OCI-LY1 (cell line): ENCODE data around the gene NUDT14.
A peak's percentile ranks its signal among the peaks of the same experiment; 100 is the strongest.

ENCODE experiments used
- H2AFZ ChIP-seq: fragments of 200-600 bp; sonication (generic), shearing (Covaris generic); 2 replicates; pipeline ENCODE4 v1.6.0; 2014; ENCODE audit warnings: antibody characterized with exemption, mild to moderate bottlenecking, low read length
- H3F3A ChIP-seq: fragments of 200-600 bp; sonication (generic), shearing (Covaris generic); 2 replicates; pipeline ENCODE4 v1.6.0; 2014; ENCODE audit warnings: mild to moderate bottlenecking, antibody characterized with exemption, low read length, moderate library complexity; ENCODE audit not compliant: insufficient read depth
- H3K27ac ChIP-seq: fragments of 200-600 bp; sonication (generic); 2 replicates; pipeline ENCODE4 v1.5.1; 2014; ENCODE audit warnings: low read length, mixed run types, mild to moderate bottlenecking, low read depth; ENCODE audit not compliant: poor library complexity, severe bottlenecking
- H3K27me3 ChIP-seq: fragments of 200-600 bp; sonication (generic); 2 replicates; pipeline ENCODE4 v1.6.0; 2014; ENCODE audit warnings: antibody characterized with exemption, mild to moderate bottlenecking, low read length, moderate library complexity; ENCODE audit not compliant: insufficient read depth
- H3K36me3 ChIP-seq: fragments of 200-600 bp; sonication (generic); 2 replicates; pipeline ENCODE4 v1.6.1; 2014; ENCODE audit warnings: mild to moderate bottlenecking, antibody characterized with exemption, low read length, moderate library complexity, mixed read lengths; ENCODE audit not compliant: insufficient read depth
- H3K4me1 ChIP-seq: fragments of 200-600 bp; sonication (generic); 2 replicates; pipeline ENCODE4 v1.5.1; 2014; ENCODE audit warnings: mild to moderate bottlenecking, low read length, moderate library complexity; ENCODE audit not compliant: insufficient read depth, severe bottlenecking
- H3K4me2 ChIP-seq: fragments of 200-600 bp; sonication (generic), shearing (Covaris generic); 2 replicates; pipeline ENCODE4 v1.6.1; 2014; ENCODE audit warnings: low read length
- H3K4me3 ChIP-seq: fragments of 200-600 bp; sonication (generic); 2 replicates; pipeline ENCODE4 v1.5.1; 2014; ENCODE audit warnings: low read length, low read depth, mild to moderate bottlenecking, mixed read lengths; ENCODE audit not compliant: poor library complexity, severe bottlenecking
- H3K79me2 ChIP-seq: fragments of 200-600 bp; shearing (Covaris generic); 2 replicates; pipeline ENCODE4 v1.6.1; 2016; ENCODE audit warnings: mixed run types, low read length, mixed read lengths; ENCODE audit not compliant: insufficient read depth
- H3K9ac ChIP-seq: fragments of 200-600 bp; sonication (generic), shearing (Covaris generic); 2 replicates; pipeline ENCODE4 v1.6.1; 2014; ENCODE audit warnings: mild to moderate bottlenecking, low read length, mixed read lengths
- H3K9me2 ChIP-seq: fragments of 200-600 bp; sonication (generic), shearing (Covaris generic); 2 replicates; pipeline ENCODE4 v1.6.1; 2014; ENCODE audit warnings: low read depth, mild to moderate bottlenecking, low read length, mixed read lengths
- H3K9me3 ChIP-seq: fragments of 200-600 bp; shearing (Covaris generic); 2 replicates; pipeline ENCODE4 v1.6.1; 2014; ENCODE audit warnings: low read length, mixed read lengths
- H4K20me1 ChIP-seq: fragments of 200-600 bp; sonication (generic), shearing (Covaris generic); 2 replicates; pipeline ENCODE4 v1.6.0; 2016; ENCODE audit warnings: mild to moderate bottlenecking, low read length; ENCODE audit not compliant: insufficient read depth
- EZH2 ChIP-seq: fragments of 200-600 bp; sonication (generic), shearing (Covaris generic); IDR thresholded peaks from 2 replicates; pipeline ENCODE4 v1.8.0; 2017; ENCODE audit warnings: borderline replicate concordance, mixed run types, mild to moderate bottlenecking, antibody characterized with exemption, low read length, moderate library complexity, mixed read lengths
- TF ChIP-seq, protein P1 (sequence below): fragments of 200-600 bp; sonication (generic), shearing (Covaris generic); IDR thresholded peaks from 2 replicates; pipeline ENCODE4 v1.5.1; 2017; ENCODE audit warnings: mild to moderate bottlenecking, antibody characterized with exemption, low read length, moderate library complexity, mixed read lengths

NUDT14 gene

DNA sequence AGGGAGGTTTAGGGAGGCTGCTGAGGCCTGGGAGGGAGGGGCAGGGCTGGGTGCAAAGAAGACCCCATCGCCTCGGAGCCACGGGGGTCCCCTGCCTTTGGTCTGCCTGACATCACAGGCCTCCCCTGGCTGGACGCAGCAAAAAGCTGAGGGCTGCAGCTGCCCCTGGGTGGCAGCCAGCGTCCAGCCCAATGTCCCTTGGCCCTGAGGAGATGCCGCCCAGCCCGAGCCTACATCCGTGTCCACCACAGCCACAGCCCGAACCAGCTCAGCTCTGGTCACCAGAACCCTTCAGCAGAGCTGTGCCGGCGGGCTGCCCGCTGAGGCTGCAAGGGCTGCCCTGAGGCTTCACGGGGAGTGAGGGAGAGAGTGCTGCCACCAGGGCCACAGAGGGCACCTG is 1.9 kb downstream of the NUDT14 start:
- no peak overlapping the region for H3K27ac ChIP-seq
- TF ChIP-seq EZH2, result no peak
- TF ChIP-seq, protein P1, sequence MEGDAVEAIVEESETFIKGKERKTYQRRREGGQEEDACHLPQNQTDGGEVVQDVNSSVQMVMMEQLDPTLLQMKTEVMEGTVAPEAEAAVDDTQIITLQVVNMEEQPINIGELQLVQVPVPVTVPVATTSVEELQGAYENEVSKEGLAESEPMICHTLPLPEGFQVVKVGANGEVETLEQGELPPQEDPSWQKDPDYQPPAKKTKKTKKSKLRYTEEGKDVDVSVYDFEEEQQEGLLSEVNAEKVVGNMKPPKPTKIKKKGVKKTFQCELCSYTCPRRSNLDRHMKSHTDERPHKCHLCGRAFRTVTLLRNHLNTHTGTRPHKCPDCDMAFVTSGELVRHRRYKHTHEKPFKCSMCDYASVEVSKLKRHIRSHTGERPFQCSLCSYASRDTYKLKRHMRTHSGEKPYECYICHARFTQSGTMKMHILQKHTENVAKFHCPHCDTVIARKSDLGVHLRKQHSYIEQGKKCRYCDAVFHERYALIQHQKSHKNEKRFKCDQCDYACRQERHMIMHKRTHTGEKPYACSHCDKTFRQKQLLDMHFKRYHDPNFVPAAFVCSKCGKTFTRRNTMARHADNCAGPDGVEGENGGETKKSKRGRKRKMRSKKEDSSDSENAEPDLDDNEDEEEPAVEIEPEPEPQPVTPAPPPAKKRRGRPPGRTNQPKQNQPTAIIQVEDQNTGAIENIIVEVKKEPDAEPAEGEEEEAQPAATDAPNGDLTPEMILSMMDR, result no peak
- H3K79me2 ChIP-seq, result no peaks in the 10 kb centered on the region
- H3K36me3 ChIP-seq, result no peaks in the 10 kb centered on the region
- no peaks in the 10 kb centered on the region for H4K20me1 ChIP-seq
- H3K4me3 ChIP-seq, result no peak overlapping the region
- no peak overlapping the region for H3K4me2 ChIP-seq
- no peaks in the 10 kb centered on the region for H3K9me2 ChIP-seq
- H3K9me3 ChIP-seq, result no peaks in the 10 kb centered on the region
- H3K4me1 ChIP-seq, result peaks cover 18% of the 10 kb centered on the region
- H3K27me3 ChIP-seq, result peaks cover 10% of the 10 kb centered on the region; the same call in 1 of the 2 replicates
- H3K9ac ChIP-seq, result no peak overlapping the region
- no peak overlapping the region for H2AFZ ChIP-seq
- H3F3A ChIP-seq, result no peaks in the 10 kb centered on the region

DNA sequence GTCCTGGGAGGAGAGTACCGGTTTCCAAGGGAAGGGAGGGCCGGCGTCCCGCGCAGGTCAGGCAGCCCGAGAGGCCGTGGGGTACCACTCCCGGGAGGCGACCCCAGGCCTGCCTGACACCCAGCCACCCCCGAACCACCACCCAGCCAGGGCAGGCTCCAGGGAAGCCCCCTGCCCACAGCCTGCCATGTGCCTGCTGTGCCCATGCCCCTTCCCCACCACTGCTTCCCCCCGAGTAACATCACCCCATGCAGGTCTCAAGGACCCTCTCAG is 2.3 kb downstream of the NUDT14 start:
- no peaks in the 10 kb centered on the region for H4K20me1 ChIP-seq
- no peak overlapping the region for H3K27ac ChIP-seq
- H3K4me3 ChIP-seq, result no peak overlapping the region
- no peak overlapping the region for H2AFZ ChIP-seq
- H3F3A ChIP-seq, result no peaks in the 10 kb centered on the region
- H3K9me3 ChIP-seq, result no peaks in the 10 kb centered on the region
- TF ChIP-seq, protein P1, result no peak
- no peak overlapping the region for H3K4me2 ChIP-seq
- peaks cover 18% of the 10 kb centered on the region for H3K4me1 ChIP-seq
- no peaks in the 10 kb centered on the region for H3K9me2 ChIP-seq
- peaks cover 10% of the 10 kb centered on the region; the same call in 1 of the 2 replicates for H3K27me3 ChIP-seq
- H3K79me2 ChIP-seq, result no peaks in the 10 kb centered on the region
- H3K9ac ChIP-seq, result no peak overlapping the region
- H3K36me3 ChIP-seq, result no peaks in the 10 kb centered on the region

DNA sequence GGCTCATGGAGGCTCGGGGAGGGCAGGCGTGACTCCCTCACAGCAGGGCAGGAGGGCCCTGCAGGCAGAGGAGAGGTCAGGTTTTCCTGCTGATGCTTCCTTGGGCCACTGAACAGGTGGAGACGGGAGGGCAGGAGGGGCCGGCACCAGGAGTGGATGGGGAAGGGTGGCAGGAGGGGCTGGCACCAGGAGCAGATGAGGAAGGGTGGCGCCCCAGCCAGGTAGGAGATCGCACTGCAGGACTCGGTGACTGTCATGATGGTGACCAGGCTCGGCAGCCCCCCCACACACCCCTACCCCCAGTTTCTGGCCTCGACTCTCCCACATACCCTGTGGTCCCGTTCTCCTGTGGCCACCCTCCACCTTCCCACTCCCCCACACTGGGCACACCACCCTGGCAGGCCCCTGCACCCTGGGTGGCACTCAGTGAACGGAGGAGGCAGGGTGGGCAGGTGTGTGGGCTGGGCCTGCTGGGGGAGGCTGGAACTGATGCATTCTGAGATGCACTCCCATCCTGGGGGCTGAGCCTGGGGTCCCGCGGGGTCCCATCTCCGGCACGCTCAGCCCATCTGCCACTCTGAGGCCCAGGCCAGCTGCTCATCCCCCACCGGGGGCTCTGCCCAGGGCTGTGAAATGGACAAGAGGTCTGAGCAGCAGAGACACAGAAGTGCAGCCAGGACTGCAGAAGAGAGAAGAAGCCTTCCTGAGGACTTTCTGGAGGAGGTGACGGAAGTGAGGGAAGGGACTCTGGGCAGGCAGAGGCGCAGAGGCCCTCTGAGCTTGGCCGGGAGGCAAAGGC is 2.8 kb downstream of the NUDT14 start:
- H3K4me3 ChIP-seq, result no peak overlapping the region
- no peaks in the 10 kb centered on the region for H4K20me1 ChIP-seq
- no peaks in the 10 kb centered on the region for H3F3A ChIP-seq
- no peak overlapping the region for H3K27ac ChIP-seq
- no peaks in the 10 kb centered on the region for H3K79me2 ChIP-seq
- H3K4me2 ChIP-seq, result no peak overlapping the region
- H3K4me1 ChIP-seq, result peaks cover 18% of the 10 kb centered on the region
- no peaks in the 10 kb centered on the region for H3K9me2 ChIP-seq
- TF ChIP-seq EZH2, result no peak
- TF ChIP-seq, protein P1, result peak; percentile 25; the same call in 1 of the 2 replicates
- H3K27me3 ChIP-seq, result peaks cover 10% of the 10 kb centered on the region; the same call in 1 of the 2 replicates
- no peak overlapping the region for H3K9ac ChIP-seq
- no peaks in the 10 kb centered on the region for H3K36me3 ChIP-seq
- no peaks in the 10 kb centered on the region for H3K9me3 ChIP-seq
- no peak overlapping the region for H2AFZ ChIP-seq
